Left renal pelvis (tissue), 4 donors: ENCODE results near the gene CYTL1. TPM values are rescaled to one million over a fixed set of nuclear protein-coding genes. Genes with fewer than 3 reads are reported as not detected.
"Not testable (repeated sequence)": the region's sequence is repeated elsewhere in the genome, so short reads cannot be mapped to it uniquely, and the experiment has no call there.

ENCODE experiments used
- DNase-seq, 4 donors: peaks; one replicate each; pipeline ENCODE4 v3.0.0-alpha.2; 2013; ENCODE audit warnings: low read depth in 4 of 4, low spot score in 3 of 4
- polyA plus RNA-seq, 4 donors: library from polyadenylated mRNA; unstranded; fragments of 120-200 nt; gene quantifications; one replicate each; pipeline ENCODE4 v1.2.1, GENCODE V29; 2013; ENCODE audit not compliant: insufficient read length in 4 of 4

Gene CYTL1
- 10 to 100 TPM in 1 of 4 donors, 1 to 10 TPM in 3; 3.9 to 13.1 (median 7.8) TPM for polyA plus RNA-seq

- no peak for DNase-seq
Measured at GRCh38 chr4:5019274-5019673, at the start of gene CYTL1. Gene CYTL1, minus strand, starts transcription at chr4:5019458. Its CDS starts 13 bp downstream, at chr4:5019445.

- DNase-seq, result no peak
Measured at GRCh38 chr4:5067908-5068307, 48.6 kb upstream of the CYTL1 start.

GRCh38 chr4:5066968-5067367 lies 47.7 kb upstream of the CYTL1 start:
- not testable (repeated sequence) for DNase-seq

GRCh38 chr4:5066101-5066500 lies 46.8 kb upstream of the CYTL1 start:
- no peak for DNase-seq

GRCh38 chr4:5055411-5055810 lies 36.2 kb upstream of the CYTL1 start:
- DNase-seq, result no peak

- DNase-seq, result no peak
Measured at GRCh38 chr4:5054532-5054931, 35.3 kb upstream of the CYTL1 start.

- no peak for DNase-seq
Measured at GRCh38 chr4:5052726-5053425, 33.6 kb upstream of the CYTL1 start.

- no peak for DNase-seq
Measured at GRCh38 chr4:5052204-5052702, 33.0 kb upstream of the CYTL1 start.

- peak in 3 of 4 donors; percentile 25 to 31 (median 26) for DNase-seq
Measured at GRCh38 chr4:5051278-5052203, 32.3 kb upstream of the CYTL1 start, which contains the start of gene STK32B. Gene STK32B, plus strand, starts transcription at chr4:5051480.

GRCh38 chr4:5050520-5051277 lies 31.4 kb upstream of the CYTL1 start:
- DNase-seq, result peak in 3 of 4 donors; percentile 44 to 53 (median 51)

- DNase-seq, result no peak
Measured at GRCh38 chr4:5048721-5049120, 29.5 kb upstream of the CYTL1 start.

GRCh38 chr4:5045097-5045496 lies 25.8 kb upstream of the CYTL1 start:
- DNase-seq, result no peak

- no peak for DNase-seq
Measured at GRCh38 chr4:5044341-5044740, 25.1 kb upstream of the CYTL1 start.

GRCh38 chr4:5043579-5043978 lies 24.3 kb upstream of the CYTL1 start:
- DNase-seq, result no peak

- no peak for DNase-seq
Measured at GRCh38 chr4:5041699-5042098, 22.4 kb upstream of the CYTL1 start.

GRCh38 chr4:5040856-5041620 lies 21.8 kb upstream of the CYTL1 start:
- no peak for DNase-seq

GRCh38 chr4:5039800-5040199 lies 20.5 kb upstream of the CYTL1 start:
- DNase-seq, result no peak

- DNase-seq, result no peak
Measured at GRCh38 chr4:5037553-5038551, 18.6 kb upstream of the CYTL1 start.

- DNase-seq, result no peak
Measured at GRCh38 chr4:5036239-5036638, 17.0 kb upstream of the CYTL1 start.
